H9 (cell line): Measurements from ENCODE around the gene PHF5A. TPM values are rescaled to one million over a fixed set of nuclear protein-coding genes. Genes with fewer than 3 reads are reported as not detected.

Experiments
- DNase-seq: peaks from one replicate; pipeline ENCODE4 v3.0.0-alpha.2; 2017
- H2AFZ ChIP-seq: one replicate; pipeline ENCODE4 v1.6.1; 2013; ENCODE audit warnings: mild to moderate bottlenecking, low read length, control low read depth, moderate library complexity
- H2AK5ac ChIP-seq: 2 replicates; pipeline ENCODE4 v1.6.1; 2013; ENCODE audit warnings: low read length, control low read depth, mixed read lengths; ENCODE audit not compliant: insufficient read length
- H2BK120ac ChIP-seq: one replicate; pipeline ENCODE4 v1.6.1; 2013; ENCODE audit warnings: low read depth, mild to moderate bottlenecking, low read length, control low read depth, inconsistent platforms; ENCODE audit not compliant: poor library complexity, severe bottlenecking
- H2BK12ac ChIP-seq: 2 replicates; pipeline ENCODE4 v1.6.1; 2013; ENCODE audit warnings: low read length, control low read depth, mixed read lengths, low read depth; ENCODE audit not compliant: insufficient read length
- H2BK15ac ChIP-seq: 2 replicates; pipeline ENCODE4 v1.6.1; 2013; ENCODE audit warnings: low read depth, low read length, control low read depth
- H2BK20ac ChIP-seq: one replicate; pipeline ENCODE4 v1.6.1; 2013; ENCODE audit warnings: low read depth, mild to moderate bottlenecking, low read length, control low read depth, inconsistent platforms; ENCODE audit not compliant: poor library complexity, severe bottlenecking
- H2BK5ac ChIP-seq: 2 replicates; pipeline ENCODE4 v1.6.1; 2013; ENCODE audit warnings: low read length, control low read depth, mixed read lengths; ENCODE audit not compliant: insufficient read length
- H3K14ac ChIP-seq: 2 replicates; pipeline ENCODE4 v1.6.1; 2013; ENCODE audit warnings: low read length, control low read depth; ENCODE audit not compliant: insufficient read depth
- H3K18ac ChIP-seq: 2 replicates; pipeline ENCODE4 v1.6.1; 2013; ENCODE audit warnings: low read depth, mild to moderate bottlenecking, mixed read lengths, low read length, control low read depth; ENCODE audit not compliant: insufficient read length
- H3K23ac ChIP-seq: 2 replicates; pipeline ENCODE4 v1.6.1; 2013; ENCODE audit warnings: low read length, control low read depth, mixed read lengths, low read depth; ENCODE audit not compliant: insufficient read length
- H3K23me2 ChIP-seq: 2 replicates; pipeline ENCODE4 v1.6.1; 2013; ENCODE audit warnings: low read depth, mild to moderate bottlenecking, mixed read lengths, low read length, control low read depth; ENCODE audit not compliant: insufficient read length, poor library complexity, severe bottlenecking
- H3K27ac ChIP-seq: 2 replicates; pipeline ENCODE4 v1.5.1; 2013; ENCODE audit warnings: low read length, control low read depth, mixed read lengths, low read depth; ENCODE audit not compliant: insufficient read length
- H3K27me3 ChIP-seq: 2 replicates; pipeline ENCODE4 v1.6.1; 2013; ENCODE audit warnings: low read length, control low read depth, inconsistent platforms; ENCODE audit not compliant: insufficient read depth
- H3K4ac ChIP-seq: 2 replicates; pipeline ENCODE4 v1.6.1; 2013; ENCODE audit warnings: low read depth, mild to moderate bottlenecking, control low read depth, inconsistent platforms, low read length, moderate library complexity
- H3K4me1 ChIP-seq: 2 replicates; pipeline ENCODE4 v1.6.1; 2013; ENCODE audit warnings: low read length, control low read depth, inconsistent platforms; ENCODE audit not compliant: insufficient read depth
- H3K4me2 ChIP-seq: 2 replicates; pipeline ENCODE4 v1.6.1; 2013; ENCODE audit warnings: low read length, control low read depth, mixed read lengths; ENCODE audit not compliant: insufficient read length, insufficient read depth
- H3K56ac ChIP-seq: 2 replicates; pipeline ENCODE4 v1.6.1; 2013; ENCODE audit warnings: low read depth, mild to moderate bottlenecking, mixed read lengths, low read length, control low read depth; ENCODE audit not compliant: insufficient read length
- H3K79me1 ChIP-seq: 2 replicates; pipeline ENCODE4 v1.6.1; 2013; ENCODE audit warnings: low read depth, mild to moderate bottlenecking, moderate library complexity, low read length, control low read depth, inconsistent platforms; ENCODE audit not compliant: insufficient read depth, poor library complexity, severe bottlenecking
- H3K79me2 ChIP-seq: 2 replicates; pipeline ENCODE4 v1.6.1; 2013; ENCODE audit warnings: low read length, control low read depth, inconsistent platforms; ENCODE audit not compliant: insufficient read depth
- H3K9ac ChIP-seq: 2 replicates; pipeline ENCODE4 v1.6.1; 2013; ENCODE audit warnings: low read length, control low read depth, mixed read lengths; ENCODE audit not compliant: insufficient read length; ENCODE audit errors: extremely low read depth
- H3K9me3 ChIP-seq: one replicate; pipeline ENCODE4 v1.6.1; 2013; ENCODE audit warnings: low read depth, low read length, inconsistent platforms; ENCODE audit not compliant: control insufficient read depth
- H3T11ph ChIP-seq: one replicate; pipeline ENCODE4 v1.6.1; 2013; ENCODE audit warnings: mild to moderate bottlenecking, low read length, control low read depth, inconsistent platforms
- H4K20me1 ChIP-seq: one replicate; pipeline ENCODE4 v1.6.1; 2013; ENCODE audit not compliant: control insufficient read depth, insufficient read length, insufficient read depth
- H4K5ac ChIP-seq: 2 replicates; pipeline ENCODE4 v1.6.1; 2013; ENCODE audit warnings: low read depth, mild to moderate bottlenecking, mixed read lengths, low read length, control low read depth; ENCODE audit not compliant: insufficient read length
- H4K8ac ChIP-seq: replicated peaks from 2 replicates; pipeline ENCODE4 v1.6.1; 2013; ENCODE audit warnings: low read length, control low read depth, mixed read lengths, low read depth; ENCODE audit not compliant: insufficient read length
- H4K91ac ChIP-seq: 2 replicates; pipeline ENCODE4 v1.6.1; 2013; ENCODE audit warnings: low read depth, mild to moderate bottlenecking, moderate library complexity, mixed read lengths, low read length, control low read depth; ENCODE audit not compliant: insufficient read length
- H3K27ac Mint-ChIP-seq, 3 experiments: 2 replicates in 2 of 3; 3 replicates in 1 of 3; pipeline ENCODE4 v1.8.0; 2020 to 2021; ENCODE audit warnings: mixed read lengths in 3 of 3, mild to moderate bottlenecking in 1 of 3, moderate library complexity in 1 of 3
- H3K27me3 Mint-ChIP-seq: 2 replicates; pipeline ENCODE4 v1.8.0; 2021; ENCODE audit warnings: low read depth, mild to moderate bottlenecking, moderate library complexity, mixed read lengths
- H3K36me3 Mint-ChIP-seq, 3 experiments: 2 replicates in 2 of 3; 3 replicates in 1 of 3; pipeline ENCODE4 v1.8.0; 2020 to 2021; ENCODE audit warnings: low read depth in 3 of 3, mixed read lengths in 3 of 3; ENCODE audit not compliant: insufficient read depth in 1 of 3
- H3K4me1 Mint-ChIP-seq, 2 experiments: 2 replicates each; pipeline ENCODE4 v1.8.0; 2020; ENCODE audit warnings: mixed read lengths in 2 of 2
- H3K4me3 Mint-ChIP-seq, 2 experiments: 2 replicates in 1 of 2; 3 replicates in 1 of 2; pipeline ENCODE4 v1.8.0; 2020 to 2021; ENCODE audit warnings: mild to moderate bottlenecking in 2 of 2, mixed read lengths in 2 of 2, moderate library complexity in 1 of 2
- H3K9me3 Mint-ChIP-seq, 2 experiments: 2 replicates in 1 of 2; 3 replicates in 1 of 2; pipeline ENCODE4 v1.8.0; 2020; ENCODE audit warnings: mild to moderate bottlenecking in 2 of 2, mixed read lengths in 2 of 2, moderate library complexity in 1 of 2
- WGBS: extraction: QIAGEN DNeasy Blood & Tissue Kit; methylation state at CpG from one replicate; pipeline ENCODE4 v1.1.7; 2013; ENCODE audit warnings: missing lambda C conversion rate, low lambda C conversion rate, mixed read lengths; ENCODE audit not compliant: insufficient read length; ENCODE audit errors: extremely low coverage; 5-methylcytosine and 5-hydroxymethylcytosine counted together
- total RNA-seq: library from RNA; stranded (reverse); gene quantifications from 2 replicates; pipeline ENCODE4 v1.2.1, GENCODE V29; 2021
- TF ChIP-seq, protein P1 (sequence below): fragments of 200-600 bp; sonication (generic); conservative IDR thresholded peaks from 3 replicates; pipeline ENCODE4 v1.8.0; 2021; ENCODE audit warnings: antibody characterized with exemption, mild to moderate bottlenecking

Gene PHF5A
- total RNA-seq, 1 experiment from 2014 or later, result 114 TPM

GRCh38 chr22:41448189-41448808 is 20.2 kb downstream of the PHF5A start:
- H3K56ac ChIP-seq, result no peak overlapping the region
- no peak overlapping the region for H2AFZ ChIP-seq
- H3K4me2 ChIP-seq, result peak overlapping the region; percentile 54
- H2BK15ac ChIP-seq, result no peak overlapping the region
- no peak overlapping the region for H3K23ac ChIP-seq
- H4K8ac ChIP-seq, result no peak overlapping the region
- H3T11ph ChIP-seq, result no peak overlapping the region
- H3K9me3 ChIP-seq, result no peaks in the 10 kb centered on the region
- Mint-ChIP-seq H3K4me3 (peak overlapping the region; percentile 96), H3K27me3 (peaks cover 2% of the 10 kb centered on the region; the same call in 1 of the 2 replicates), H3K36me3 (peaks cover 8 to 25% (median 24%) of the 10 kb centered on the region in 3 experiments), H3K27ac (peak overlapping the region; percentile 99 to 100 (median 99)), H3K9me3 (no peaks in the 10 kb centered on the region), H3K4me1 (peaks cover 8 to 17% of the 10 kb centered on the region in 2 experiments)
- no peaks in the 10 kb centered on the region for H3K79me1 ChIP-seq
- no peak overlapping the region; the same call in 1 of the 2 replicates for H3K4ac ChIP-seq
- H3K27ac ChIP-seq, result peak overlapping the region; percentile 12
- no peak overlapping the region for H2BK5ac ChIP-seq
- no peak overlapping the region for H2BK20ac ChIP-seq
- H4K5ac ChIP-seq, result no peak overlapping the region
- H4K20me1 ChIP-seq, result no peaks in the 10 kb centered on the region
- H3K79me2 ChIP-seq, result peaks cover 13% of the 10 kb centered on the region; the same call in 1 of the 2 replicates
- H3K9ac ChIP-seq, result peak overlapping the region; percentile 68
- peak overlapping the region; percentile 36 for H3K18ac ChIP-seq
- H2BK12ac ChIP-seq, result no peak overlapping the region
- no peak overlapping the region for H2AK5ac ChIP-seq
- WGBS, result no CpG with 5 or more reads among the region's 28 CpGs
- TF ChIP-seq, protein P1, sequence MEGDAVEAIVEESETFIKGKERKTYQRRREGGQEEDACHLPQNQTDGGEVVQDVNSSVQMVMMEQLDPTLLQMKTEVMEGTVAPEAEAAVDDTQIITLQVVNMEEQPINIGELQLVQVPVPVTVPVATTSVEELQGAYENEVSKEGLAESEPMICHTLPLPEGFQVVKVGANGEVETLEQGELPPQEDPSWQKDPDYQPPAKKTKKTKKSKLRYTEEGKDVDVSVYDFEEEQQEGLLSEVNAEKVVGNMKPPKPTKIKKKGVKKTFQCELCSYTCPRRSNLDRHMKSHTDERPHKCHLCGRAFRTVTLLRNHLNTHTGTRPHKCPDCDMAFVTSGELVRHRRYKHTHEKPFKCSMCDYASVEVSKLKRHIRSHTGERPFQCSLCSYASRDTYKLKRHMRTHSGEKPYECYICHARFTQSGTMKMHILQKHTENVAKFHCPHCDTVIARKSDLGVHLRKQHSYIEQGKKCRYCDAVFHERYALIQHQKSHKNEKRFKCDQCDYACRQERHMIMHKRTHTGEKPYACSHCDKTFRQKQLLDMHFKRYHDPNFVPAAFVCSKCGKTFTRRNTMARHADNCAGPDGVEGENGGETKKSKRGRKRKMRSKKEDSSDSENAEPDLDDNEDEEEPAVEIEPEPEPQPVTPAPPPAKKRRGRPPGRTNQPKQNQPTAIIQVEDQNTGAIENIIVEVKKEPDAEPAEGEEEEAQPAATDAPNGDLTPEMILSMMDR, result no peak
- no peaks in the 10 kb centered on the region for H3K27me3 ChIP-seq
- DNase-seq, result peak; percentile 99
- no peaks in the 10 kb centered on the region; the same call in 1 of the 2 replicates for H3K4me1 ChIP-seq
- H4K91ac ChIP-seq, result no peak overlapping the region
- H3K14ac ChIP-seq, result peak overlapping the region; percentile 85; the same call in 1 of the 2 replicates
- peaks cover 23% of the 10 kb centered on the region for H3K23me2 ChIP-seq
- no peak overlapping the region for H2BK120ac ChIP-seq
